Astrocyte of the cerebellum (primary cell): ENCODE measurements around the gene RPRM.

Experiments used
- DNase-seq: peaks from one replicate; pipeline ENCODE4 v3.0.0-alpha.2; 2011; ENCODE audit warnings: low read depth
- H3K4me3 ChIP-seq: 2 replicates; pipeline ENCODE4 v1.5.1; 2011; ENCODE audit warnings: mild to moderate bottlenecking, low read depth, low read length, moderate library complexity
- in situ Hi-C: cut with HindIII; loops from 2 replicates; pipeline ENCODE4 v1.10.0; 2017; ENCODE audit warnings: low sequenced_read_pairs
- TF ChIP-seq, protein P1 (sequence below): IDR thresholded peaks from 2 replicates; pipeline ENCODE4 v1.5.1; 2012; ENCODE audit warnings: low read length, low read depth, moderate library complexity, mild to moderate bottlenecking; ENCODE audit errors: missing control alignments

Gene RPRM

DNA sequence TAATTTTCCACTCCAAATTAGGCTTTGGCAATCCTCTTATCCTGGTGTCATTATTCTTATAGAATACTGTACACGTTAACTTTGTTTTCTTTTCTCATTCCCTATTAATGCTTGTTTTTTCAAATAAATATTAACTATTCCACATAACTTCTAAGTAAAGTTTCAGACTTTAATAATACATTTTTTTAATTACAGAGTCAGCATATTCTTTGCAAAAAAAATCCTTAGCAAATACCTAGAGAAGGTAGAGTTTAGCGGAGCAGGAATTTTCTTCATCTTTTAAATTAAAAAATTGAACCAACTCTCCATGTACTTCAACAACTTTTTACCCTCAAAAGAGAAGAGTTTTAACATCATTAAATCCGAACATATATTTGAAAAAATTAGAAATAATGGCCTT, 45.2 kb downstream of the RPRM start:
- no peak overlapping the region for H3K4me3 ChIP-seq

DNA sequence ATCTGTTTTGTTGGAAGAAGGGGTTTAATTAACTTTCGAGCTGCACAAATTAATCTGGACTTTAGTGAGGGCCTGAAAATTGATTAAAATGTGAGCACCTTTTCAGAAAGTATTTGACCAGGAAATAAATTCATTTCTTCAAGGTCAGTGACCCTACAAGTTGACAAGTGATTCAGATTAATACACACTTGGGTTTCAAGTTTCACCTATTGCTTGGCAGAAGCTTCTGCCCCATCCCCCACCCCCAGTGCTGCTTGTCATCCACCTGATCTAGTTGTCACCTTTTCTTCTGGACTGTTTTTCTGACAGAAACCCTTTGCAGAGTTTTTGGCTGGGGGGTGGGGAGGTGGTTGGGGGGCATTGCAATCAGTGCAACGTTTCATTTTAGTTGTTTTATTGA, 46.2 kb downstream of the RPRM start:
- no peak overlapping the region for H3K4me3 ChIP-seq
- DNase-seq = no peak
- TF ChIP-seq, protein P1, sequence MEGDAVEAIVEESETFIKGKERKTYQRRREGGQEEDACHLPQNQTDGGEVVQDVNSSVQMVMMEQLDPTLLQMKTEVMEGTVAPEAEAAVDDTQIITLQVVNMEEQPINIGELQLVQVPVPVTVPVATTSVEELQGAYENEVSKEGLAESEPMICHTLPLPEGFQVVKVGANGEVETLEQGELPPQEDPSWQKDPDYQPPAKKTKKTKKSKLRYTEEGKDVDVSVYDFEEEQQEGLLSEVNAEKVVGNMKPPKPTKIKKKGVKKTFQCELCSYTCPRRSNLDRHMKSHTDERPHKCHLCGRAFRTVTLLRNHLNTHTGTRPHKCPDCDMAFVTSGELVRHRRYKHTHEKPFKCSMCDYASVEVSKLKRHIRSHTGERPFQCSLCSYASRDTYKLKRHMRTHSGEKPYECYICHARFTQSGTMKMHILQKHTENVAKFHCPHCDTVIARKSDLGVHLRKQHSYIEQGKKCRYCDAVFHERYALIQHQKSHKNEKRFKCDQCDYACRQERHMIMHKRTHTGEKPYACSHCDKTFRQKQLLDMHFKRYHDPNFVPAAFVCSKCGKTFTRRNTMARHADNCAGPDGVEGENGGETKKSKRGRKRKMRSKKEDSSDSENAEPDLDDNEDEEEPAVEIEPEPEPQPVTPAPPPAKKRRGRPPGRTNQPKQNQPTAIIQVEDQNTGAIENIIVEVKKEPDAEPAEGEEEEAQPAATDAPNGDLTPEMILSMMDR = no peak
- in situ Hi-C loops = no loop called here

More for the DNA sequence above, 45.2 kb downstream of the RPRM start:
- no peak for DNase-seq
- in situ Hi-C loops = no loop called here
- TF ChIP-seq, protein P1 = no peak

DNA sequence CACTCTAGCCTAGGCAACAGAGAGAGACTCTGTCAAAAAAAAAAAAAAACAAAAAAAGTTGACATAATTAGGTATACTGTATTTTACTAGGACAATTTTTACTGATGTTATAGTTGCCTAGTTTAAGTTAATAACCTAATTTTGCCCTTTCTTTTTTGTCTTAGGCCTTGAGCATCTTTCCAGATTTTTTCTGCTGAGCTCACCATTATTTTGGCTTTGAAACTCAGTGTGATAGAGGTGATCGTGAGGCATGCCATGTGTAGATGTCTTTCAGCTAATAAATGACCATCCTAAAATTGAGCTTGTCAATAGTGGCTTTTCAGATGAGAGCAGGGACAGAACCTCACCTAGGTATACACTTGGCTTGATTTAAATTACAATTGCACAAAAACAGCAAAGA, 47.4 kb downstream of the RPRM start:
- TF ChIP-seq, protein P1 = no peak
- DNase-seq = no peak
- in situ Hi-C loops = no loop called here
- no peak overlapping the region for H3K4me3 ChIP-seq
